ENCODE results near the gene RHD. TPM values are rescaled to one million over a fixed set of nuclear protein-coding genes. Genes with fewer than 3 reads are reported as not detected.
A peak's percentile ranks its signal among the peaks of the same experiment; 100 is the strongest.
"Not testable (repeated sequence)": the region's sequence is repeated elsewhere in the genome, so short reads cannot be mapped to it uniquely, and the experiment has no call there.

The RHD gene
- total RNA-seq, 1 donor from 2014 or later = not detected

DNA sequence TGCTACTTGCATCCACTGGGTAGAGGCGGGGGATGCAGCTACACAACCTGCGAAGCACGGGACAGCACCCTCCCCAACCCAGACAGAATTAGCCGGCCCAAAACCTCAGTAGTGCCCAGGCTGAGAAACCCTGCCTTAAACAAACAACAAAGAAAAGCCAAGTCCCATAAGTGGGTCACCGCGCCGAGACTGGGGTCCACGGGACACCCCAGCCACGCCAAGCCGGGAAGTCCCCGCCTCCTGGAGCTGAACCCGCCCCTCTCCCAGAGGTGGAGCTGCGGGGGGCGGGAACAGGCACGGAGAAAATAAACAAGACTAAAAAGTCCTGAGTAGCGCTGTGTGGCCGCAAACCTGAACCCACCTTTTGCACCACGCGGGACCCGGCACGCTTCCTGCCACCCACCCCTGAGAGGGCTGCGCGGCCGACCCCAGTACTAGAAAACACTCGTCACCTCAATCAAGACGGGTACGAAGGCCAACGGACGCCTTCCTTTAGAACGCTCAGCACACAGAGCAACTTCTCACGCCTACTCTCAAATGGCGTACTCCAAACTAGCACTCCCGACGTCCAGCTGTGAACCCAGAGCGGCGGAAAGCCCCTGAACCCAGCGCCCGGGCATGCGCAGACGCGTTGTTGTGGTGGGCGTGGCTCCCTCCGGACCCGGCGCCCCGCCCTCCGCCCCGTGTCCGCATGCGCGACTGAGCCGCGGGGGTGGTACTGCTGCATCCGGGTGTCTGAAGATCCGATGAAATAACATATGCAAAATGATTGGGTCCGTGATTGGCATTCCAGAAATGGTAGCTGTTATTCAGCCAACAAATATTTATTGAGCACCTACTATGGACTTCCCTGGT is 4.8 kb upstream of the RHD start:
- DNase-seq (ENCODE audit: extremely low spot score in 2 of 2); intact Hi-C loops (cut with DNase I): not testable (repeated sequence)
- peak overlapping the region; percentile 90 for H3K27ac ChIP-seq

DNA sequence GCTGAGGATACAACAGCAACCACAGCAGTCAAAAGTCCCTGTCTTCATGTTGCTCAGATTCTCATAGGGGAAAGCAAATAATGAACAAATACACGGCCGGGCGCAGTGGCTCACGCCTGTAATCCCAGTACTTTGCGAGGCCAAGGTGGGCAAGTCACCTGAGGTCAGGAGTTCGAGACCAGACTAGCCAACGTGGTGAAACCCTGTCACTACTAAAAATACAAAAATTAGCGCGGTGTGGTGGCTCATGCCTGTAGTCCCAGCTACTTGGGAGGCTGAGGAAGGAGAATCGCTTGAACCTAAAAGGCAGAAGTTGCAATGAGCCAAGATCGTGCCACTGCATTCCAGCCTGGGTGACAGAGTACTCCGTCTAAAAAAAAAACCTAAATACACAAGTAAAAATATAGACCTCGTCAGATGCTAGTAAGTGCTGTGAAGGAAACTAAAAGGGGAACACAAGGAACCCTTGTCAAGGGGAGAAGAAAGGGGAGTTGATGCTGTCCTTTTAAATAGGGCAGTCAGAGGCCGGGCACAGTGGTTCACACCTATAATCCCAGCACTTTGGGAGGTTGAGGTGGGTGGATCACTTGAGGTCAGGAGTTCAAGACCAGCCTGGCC is 4.1 kb upstream of the RHD start:
- intact Hi-C loops (cut with DNase I); H3K9me3 ChIP-seq; H3K27me3 ChIP-seq; H3K36me3 ChIP-seq; DNase-seq (ENCODE audit: extremely low spot score in 2 of 2); H3K4me1 ChIP-seq: not testable (repeated sequence)
- peak overlapping the region; percentile 90 for H3K27ac ChIP-seq
- peak overlapping the region; percentile 30 to 58 for H3K4me3 ChIP-seq

More for the DNA sequence above, 4.8 kb upstream of the RHD start:
- H3K4me1 ChIP-seq, H3K9me3 ChIP-seq, H3K36me3 ChIP-seq, H3K27me3 ChIP-seq: not testable (repeated sequence)
- TF ChIP-seq POLR2AphosphoS5 (IDR thresholded peaks at IDR 0.05; ENCODE audit: insufficient read depth in 1 of 2, low read depth in 1 of 2) = peak; percentile 49 to 91
- peak overlapping the region; percentile 30 to 58 for H3K4me3 ChIP-seq

DNA sequence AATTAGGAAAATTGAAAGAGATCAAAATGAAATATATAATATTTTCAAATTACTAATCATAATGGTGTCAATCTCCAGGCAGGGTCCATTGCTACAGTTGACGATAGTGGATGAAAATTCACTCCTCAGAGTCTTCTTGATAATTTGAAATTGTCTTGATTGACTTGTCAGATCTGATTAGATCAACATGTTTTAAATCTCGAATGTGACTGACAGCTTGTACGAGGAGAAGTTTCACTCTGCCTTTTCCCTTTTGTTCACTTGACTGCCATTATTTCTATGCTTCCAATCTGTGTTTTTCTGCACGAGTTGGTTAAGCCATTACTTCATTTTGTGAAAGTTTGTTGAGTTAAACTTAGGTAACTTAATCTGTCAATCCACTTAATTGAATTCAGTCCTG is 3.3 kb downstream of the RHD start:
- H3K27me3 ChIP-seq; H3K9me3 ChIP-seq; H3K4me1 ChIP-seq; DNase-seq (ENCODE audit: extremely low spot score in 2 of 2); intact Hi-C loops (cut with DNase I); H3K36me3 ChIP-seq; H3K4me3 ChIP-seq; H3K27ac ChIP-seq: not testable (repeated sequence)

DNA sequence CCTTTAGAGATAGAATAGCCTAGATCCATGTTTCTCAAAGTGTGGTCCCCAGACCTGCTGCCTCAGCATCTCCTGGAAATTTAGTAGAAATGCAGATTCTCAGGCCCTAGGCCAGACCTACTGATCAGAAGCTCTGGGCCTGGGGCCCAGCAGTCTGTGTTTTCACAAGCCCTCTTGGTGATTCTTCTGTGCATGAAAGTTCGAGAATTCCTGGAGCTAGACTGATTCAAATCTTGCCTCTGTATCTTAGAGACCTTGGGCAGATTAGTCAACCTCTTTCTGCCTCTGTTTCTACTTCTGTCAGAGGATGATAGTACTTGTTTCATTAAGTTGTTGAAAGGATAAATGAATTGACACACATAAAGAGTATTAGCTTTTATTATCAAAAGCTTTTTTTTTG is 5.0 kb downstream of the RHD start:
- H3K36me3 ChIP-seq; intact Hi-C loops (cut with DNase I); H3K27me3 ChIP-seq; DNase-seq (ENCODE audit: extremely low spot score in 2 of 2); H3K4me1 ChIP-seq; H3K4me3 ChIP-seq; H3K9me3 ChIP-seq; H3K27ac ChIP-seq: not testable (repeated sequence)

DNA sequence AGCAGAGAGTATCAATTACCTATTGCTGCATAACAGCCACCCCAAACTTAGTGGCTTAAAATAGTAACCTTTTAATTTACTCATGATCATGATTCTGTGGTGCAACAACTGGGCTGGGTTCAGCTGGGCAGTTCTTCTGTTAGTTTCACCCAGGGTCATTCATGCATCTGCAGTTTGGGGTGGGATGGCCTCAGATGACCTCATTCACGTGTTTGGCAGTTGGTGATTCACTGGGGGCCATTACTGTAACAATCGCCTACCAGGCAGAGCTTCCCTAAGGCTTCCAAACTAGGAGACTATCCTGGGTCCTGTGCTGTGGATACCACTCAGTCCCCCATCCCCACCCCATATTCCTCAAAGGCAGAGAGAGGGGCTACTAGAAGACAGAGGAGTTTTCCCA is 6.0 kb downstream of the RHD start:
- H3K4me1 ChIP-seq; H3K9me3 ChIP-seq; H3K27me3 ChIP-seq; intact Hi-C loops (cut with DNase I); H3K4me3 ChIP-seq; H3K27ac ChIP-seq; H3K36me3 ChIP-seq; DNase-seq (ENCODE audit: extremely low spot score in 2 of 2): not testable (repeated sequence)

DNA sequence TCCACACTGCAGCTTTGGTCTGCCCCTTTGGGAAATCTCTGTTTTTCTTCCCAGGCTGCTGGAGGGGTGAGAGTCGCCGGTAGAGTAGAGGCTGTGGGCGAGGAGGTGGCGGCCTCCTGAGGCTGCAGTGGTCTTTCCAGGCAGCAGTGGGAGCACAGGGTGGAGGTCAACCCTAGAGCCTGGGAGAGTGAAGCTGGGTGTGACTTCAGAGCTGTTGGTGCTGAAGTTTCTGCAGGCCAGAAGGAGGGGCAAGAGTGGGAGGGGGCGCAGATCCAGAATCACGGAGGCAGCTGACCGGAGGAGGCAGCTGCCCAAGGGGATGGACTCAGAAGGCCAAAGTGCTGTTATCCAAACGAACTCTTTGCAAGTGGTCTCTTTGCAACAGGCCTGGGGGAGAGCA is 6.5 kb downstream of the RHD start:
- DNase-seq (ENCODE audit: extremely low spot score in 2 of 2); intact Hi-C loops (cut with DNase I); H3K27me3 ChIP-seq; H3K4me1 ChIP-seq; H3K27ac ChIP-seq; H3K9me3 ChIP-seq; H3K4me3 ChIP-seq; H3K36me3 ChIP-seq: not testable (repeated sequence)

DNA sequence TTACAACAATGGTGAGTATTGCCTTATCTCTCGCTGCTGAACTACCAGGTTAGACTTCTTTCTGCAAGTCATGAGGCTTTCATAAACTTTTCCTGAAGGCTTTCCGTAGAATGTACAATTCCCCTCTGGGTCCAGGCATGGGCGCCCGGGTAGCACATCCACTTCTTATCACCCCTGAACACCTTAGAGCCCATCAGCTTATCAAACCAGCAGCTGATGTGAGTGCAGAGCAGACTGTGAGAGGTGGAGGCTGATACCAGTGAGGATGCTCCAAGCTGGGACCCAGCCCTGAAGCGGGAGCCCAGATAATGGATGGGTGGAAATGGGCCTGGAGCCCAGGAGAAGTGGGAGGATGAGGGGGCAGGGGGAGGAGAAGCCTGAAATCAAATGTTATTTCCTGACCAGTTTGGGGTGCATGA is 7.4 kb downstream of the RHD start:
- intact Hi-C loops (cut with DNase I); H3K4me1 ChIP-seq; H3K27ac ChIP-seq; DNase-seq (ENCODE audit: extremely low spot score in 2 of 2); H3K9me3 ChIP-seq; H3K27me3 ChIP-seq; H3K4me3 ChIP-seq; H3K36me3 ChIP-seq: not testable (repeated sequence)

DNA sequence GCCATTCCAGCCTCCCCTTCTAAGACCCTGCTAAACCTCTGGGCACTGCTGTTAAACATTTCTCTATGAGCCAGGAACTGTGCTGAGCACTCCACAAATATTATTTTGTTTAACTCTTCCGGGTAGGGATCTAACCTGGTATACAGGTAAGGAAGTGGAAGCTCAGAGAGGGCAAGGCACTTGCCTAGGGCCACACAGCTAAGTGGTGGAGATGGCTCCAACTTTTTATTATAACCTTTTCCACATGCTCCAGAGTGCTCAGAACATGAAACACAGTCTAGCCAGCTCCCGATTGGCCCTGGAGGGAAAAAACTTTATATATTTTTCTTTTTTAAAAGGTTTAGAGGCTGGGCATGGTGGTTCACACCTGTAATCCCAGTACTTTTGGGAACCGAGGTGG is 13.6 kb downstream of the RHD start:
- DNase-seq (ENCODE audit: extremely low spot score in 2 of 2); H3K36me3 ChIP-seq; H3K27ac ChIP-seq; intact Hi-C loops (cut with DNase I); H3K4me3 ChIP-seq; H3K9me3 ChIP-seq; H3K27me3 ChIP-seq; H3K4me1 ChIP-seq: not testable (repeated sequence)

DNA sequence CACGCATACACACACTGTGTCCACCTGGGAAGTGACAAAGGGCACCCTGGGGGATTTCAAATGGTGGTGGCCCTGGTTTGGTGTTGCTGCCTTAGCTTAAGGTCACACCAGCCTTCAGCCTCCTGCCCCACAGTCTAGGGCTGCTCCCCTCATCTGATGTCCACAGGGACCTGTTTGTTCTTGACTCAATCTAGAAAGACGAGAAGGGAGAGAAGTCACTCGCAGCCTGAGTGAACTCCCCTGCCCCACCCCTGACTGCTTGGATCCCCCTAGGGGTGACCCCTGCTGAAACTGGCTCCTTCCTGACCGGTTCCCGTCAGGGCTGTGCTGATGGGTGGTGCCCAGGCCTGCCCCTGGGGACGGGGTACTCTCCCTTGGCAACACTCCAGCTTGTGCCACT is 14.9 kb downstream of the RHD start:
- intact Hi-C loops (cut with DNase I); H3K36me3 ChIP-seq; H3K9me3 ChIP-seq; H3K4me1 ChIP-seq; H3K4me3 ChIP-seq; H3K27ac ChIP-seq; DNase-seq (ENCODE audit: extremely low spot score in 2 of 2); H3K27me3 ChIP-seq: not testable (repeated sequence)

DNA sequence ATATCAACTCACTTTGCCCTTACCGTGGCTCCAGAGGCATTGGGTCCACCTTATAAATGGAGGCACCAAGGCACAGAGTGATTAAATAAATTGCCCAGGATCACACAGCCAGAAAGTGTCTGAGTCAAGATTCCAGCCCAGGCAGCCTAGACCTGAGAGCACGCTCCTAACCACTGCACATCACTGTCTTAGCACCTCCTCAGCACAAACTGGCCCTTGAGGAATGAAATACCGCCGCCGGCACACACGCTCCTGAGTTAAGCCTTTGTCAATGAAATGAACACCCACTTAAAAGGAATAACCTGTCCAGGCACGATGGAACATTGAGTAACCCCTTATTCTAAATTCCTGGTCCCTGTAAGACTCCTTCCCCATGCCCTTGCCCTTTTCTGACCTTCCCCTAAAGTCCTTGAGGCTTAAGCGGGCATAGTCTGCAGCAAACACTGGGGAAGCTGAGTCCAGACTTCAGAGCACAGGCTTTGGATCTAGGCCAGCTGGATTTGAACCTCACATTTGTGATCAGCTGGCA is 16.3 kb downstream of the RHD start:
- H3K36me3 ChIP-seq; H3K9me3 ChIP-seq; H3K27ac ChIP-seq; intact Hi-C loops (cut with DNase I); DNase-seq (ENCODE audit: extremely low spot score in 2 of 2); H3K27me3 ChIP-seq; H3K4me1 ChIP-seq; H3K4me3 ChIP-seq: not testable (repeated sequence)

DNA sequence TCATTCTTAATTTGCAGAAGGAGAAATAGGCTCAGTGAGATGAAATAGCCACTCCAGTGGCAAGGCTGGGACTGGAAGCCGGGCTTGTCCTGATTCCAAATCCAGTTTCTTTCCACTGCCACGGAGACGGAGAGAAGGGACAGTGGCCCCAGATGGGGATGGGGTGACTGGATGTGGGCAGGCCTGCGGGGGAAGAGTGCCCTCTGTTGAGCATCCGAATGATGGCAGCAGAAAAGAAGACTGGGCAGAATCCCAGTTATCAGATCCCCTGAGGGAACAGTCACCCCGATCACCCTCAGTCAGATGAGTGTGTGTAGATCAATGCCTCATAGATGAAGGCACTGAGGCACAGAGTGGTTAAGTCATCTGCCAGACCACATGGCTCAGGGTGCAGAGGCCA is 17.7 kb downstream of the RHD start:
- H3K4me1 ChIP-seq; H3K27me3 ChIP-seq; H3K27ac ChIP-seq; intact Hi-C loops (cut with DNase I); H3K9me3 ChIP-seq; H3K36me3 ChIP-seq; H3K4me3 ChIP-seq; DNase-seq (ENCODE audit: extremely low spot score in 2 of 2): not testable (repeated sequence)

DNA sequence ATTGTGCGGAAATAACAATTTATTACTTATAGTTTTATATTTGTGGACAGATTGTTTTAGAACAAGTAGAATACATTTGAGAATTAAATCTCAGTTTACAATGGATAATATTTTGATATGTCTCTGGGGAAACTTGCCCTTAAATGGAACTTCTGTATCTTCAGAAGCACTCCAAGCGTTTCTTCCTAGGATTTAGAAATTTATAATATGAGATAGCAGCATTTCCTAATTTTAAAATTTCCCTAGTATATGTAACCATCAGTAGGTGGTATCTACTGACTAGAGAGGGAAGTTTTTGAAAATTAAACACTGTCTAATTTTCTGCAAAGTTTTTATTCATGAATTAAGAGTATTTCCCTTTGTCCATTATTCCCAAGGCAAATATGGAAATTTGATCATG is 21.1 kb downstream of the RHD start:
- H3K36me3 ChIP-seq; H3K4me1 ChIP-seq; DNase-seq (ENCODE audit: extremely low spot score in 2 of 2); H3K4me3 ChIP-seq; intact Hi-C loops (cut with DNase I); H3K27me3 ChIP-seq; H3K27ac ChIP-seq; H3K9me3 ChIP-seq: not testable (repeated sequence)

DNA sequence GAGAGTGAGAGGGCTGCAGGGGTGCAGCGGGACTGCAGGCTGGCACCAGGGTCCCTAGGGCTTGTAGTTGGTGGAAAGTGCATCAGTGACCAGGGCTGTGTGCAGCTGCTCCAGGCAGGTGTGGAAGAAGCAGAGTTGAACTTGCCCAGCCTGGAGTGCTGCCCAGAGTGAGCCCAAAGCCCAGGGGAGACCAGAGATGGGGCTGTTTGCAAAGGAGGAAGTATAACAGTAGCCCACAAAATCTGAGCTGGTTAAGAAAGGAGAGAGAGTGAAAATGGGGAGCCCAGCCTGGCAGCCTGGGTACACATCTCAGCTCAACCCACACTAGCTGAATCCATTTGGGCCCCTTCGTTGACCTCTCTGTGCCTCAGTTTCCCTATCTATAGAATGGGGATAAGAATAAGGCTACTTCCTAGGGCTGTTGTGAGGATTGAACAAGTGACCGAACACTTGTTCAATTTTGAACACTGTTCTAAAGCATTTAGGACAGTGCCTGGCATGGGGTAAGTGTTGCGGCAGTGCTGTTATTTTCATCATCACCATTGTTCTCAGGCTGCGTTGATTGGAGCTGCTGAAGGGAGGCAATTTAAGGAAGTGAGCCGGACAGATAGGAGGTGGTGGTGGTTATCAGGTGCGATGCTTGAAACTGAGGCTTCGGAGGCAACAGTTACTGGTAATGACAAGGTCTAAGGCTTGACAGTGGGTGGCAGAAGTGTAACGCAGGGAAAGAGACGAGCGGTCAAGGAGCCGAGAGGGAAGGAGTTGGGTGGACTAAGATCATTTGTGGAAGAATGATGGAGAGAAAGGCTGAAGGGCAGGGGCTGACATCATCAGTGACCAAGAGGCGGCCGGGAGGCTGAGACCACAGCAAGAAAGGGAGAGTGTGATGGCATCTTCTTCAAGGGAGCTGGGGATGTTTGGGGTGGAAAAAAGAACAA is 22.8 kb downstream of the RHD start:
- H3K27ac ChIP-seq; H3K4me1 ChIP-seq; H3K27me3 ChIP-seq; H3K36me3 ChIP-seq; H3K4me3 ChIP-seq; intact Hi-C loops (cut with DNase I); DNase-seq (ENCODE audit: extremely low spot score in 2 of 2); H3K9me3 ChIP-seq: not testable (repeated sequence)
